ENCODE data around the gene FAM234B. TPM values are rescaled to one million over a fixed set of nuclear protein-coding genes. Genes with fewer than 3 reads are reported as not detected.

FAM234B gene
- total RNA-seq, 1 donor from 2014 or later: 16.3 TPM

GRCh38 chr12:13007496-13008233, 36.5 kb upstream of the FAM234B start:
- TF ChIP-seq CTCF (conservative IDR thresholded peaks at IDR 0.05): no peak
- H3K4me3 Mint-ChIP-seq: no peak overlapping the region
- H3K9me3 Mint-ChIP-seq: no peaks in the 10 kb centered on the region
- H3K27me3 Mint-ChIP-seq (ENCODE audit: low read depth): peaks cover 11% of the 10 kb centered on the region
- H3K4me1 Mint-ChIP-seq: no peaks in the 10 kb centered on the region
- DNase-seq (ENCODE audit: low read depth, low spot score): no peak
- H3K36me3 Mint-ChIP-seq (ENCODE audit: low read depth): no peaks in the 10 kb centered on the region
- no peak overlapping the region for H3K27ac Mint-ChIP-seq (ENCODE audit: unreplicated experiment)

- Mint-ChIP-seq H3K36me3 (ENCODE audit: low read depth) (no peaks in the 10 kb centered on the region), H3K27ac (ENCODE audit: unreplicated experiment) (no peak overlapping the region), H3K9me3 (no peaks in the 10 kb centered on the region), H3K4me3 (no peak overlapping the region), H3K4me1 (no peaks in the 10 kb centered on the region), H3K27me3 (ENCODE audit: low read depth) (peaks cover 4% of the 10 kb centered on the region)
- TF ChIP-seq CTCF (conservative IDR thresholded peaks at IDR 0.05): no peak
- DNase-seq (ENCODE audit: low read depth, low spot score): no peak
These were observed 35.3 kb upstream of the FAM234B start for GRCh38 chr12:13008741-13009380.

- no peaks in the 10 kb centered on the region for H3K9me3 Mint-ChIP-seq
- DNase-seq (ENCODE audit: low read depth, low spot score): no peak
- no peak overlapping the region for H3K27ac Mint-ChIP-seq (ENCODE audit: unreplicated experiment)
- no peak for TF ChIP-seq CTCF (conservative IDR thresholded peaks at IDR 0.05)
- H3K36me3 Mint-ChIP-seq (ENCODE audit: low read depth): no peaks in the 10 kb centered on the region
- H3K4me1 Mint-ChIP-seq: no peaks in the 10 kb centered on the region
- no peak overlapping the region for H3K4me3 Mint-ChIP-seq
- no peaks in the 10 kb centered on the region for H3K27me3 Mint-ChIP-seq (ENCODE audit: low read depth)
These were observed 33.1 kb upstream of the FAM234B start for GRCh38 chr12:13011098-13011497.

- DNase-seq (ENCODE audit: low read depth, low spot score): no peak
- H3K4me1 Mint-ChIP-seq: no peaks in the 10 kb centered on the region
- H3K27me3 Mint-ChIP-seq (ENCODE audit: low read depth): no peaks in the 10 kb centered on the region
- no peak overlapping the region for H3K27ac Mint-ChIP-seq (ENCODE audit: unreplicated experiment)
- no peaks in the 10 kb centered on the region for H3K36me3 Mint-ChIP-seq (ENCODE audit: low read depth)
- TF ChIP-seq CTCF (conservative IDR thresholded peaks at IDR 0.05): no peak
- no peaks in the 10 kb centered on the region for H3K9me3 Mint-ChIP-seq
- no peak overlapping the region for H3K4me3 Mint-ChIP-seq
These were observed 21.3 kb upstream of the FAM234B start for GRCh38 chr12:13022851-13023271.

GRCh38 chr12:13023811-13024530, 20.2 kb upstream of the FAM234B start:
- no peak for DNase-seq (ENCODE audit: low read depth, low spot score)
- Mint-ChIP-seq H3K4me1 (no peaks in the 10 kb centered on the region), H3K27ac (ENCODE audit: unreplicated experiment) (no peak overlapping the region), H3K4me3 (no peak overlapping the region), H3K27me3 (ENCODE audit: low read depth) (no peaks in the 10 kb centered on the region), H3K9me3 (no peaks in the 10 kb centered on the region), H3K36me3 (ENCODE audit: low read depth) (no peaks in the 10 kb centered on the region)
- no peak for TF ChIP-seq CTCF (conservative IDR thresholded peaks at IDR 0.05)
